PC-9 (cell line): ENCODE measurements around the gene LRIG1.

Experiments used
- EZH2 ChIP-seq: fragments of 200-600 bp; sonication (generic); IDR thresholded peaks from 2 replicates; pipeline ENCODE4 v1.8.0; 2017; ENCODE audit warnings: antibody characterized with exemption, low read depth
- TF ChIP-seq, protein P1 (sequence below): fragments of 200-600 bp; sonication (generic); conservative IDR thresholded peaks from 2 replicates; pipeline ENCODE4 v1.6.1; 2017; ENCODE audit warnings: mixed run types, antibody characterized with exemption, mild to moderate bottlenecking, moderate library complexity

DNA sequence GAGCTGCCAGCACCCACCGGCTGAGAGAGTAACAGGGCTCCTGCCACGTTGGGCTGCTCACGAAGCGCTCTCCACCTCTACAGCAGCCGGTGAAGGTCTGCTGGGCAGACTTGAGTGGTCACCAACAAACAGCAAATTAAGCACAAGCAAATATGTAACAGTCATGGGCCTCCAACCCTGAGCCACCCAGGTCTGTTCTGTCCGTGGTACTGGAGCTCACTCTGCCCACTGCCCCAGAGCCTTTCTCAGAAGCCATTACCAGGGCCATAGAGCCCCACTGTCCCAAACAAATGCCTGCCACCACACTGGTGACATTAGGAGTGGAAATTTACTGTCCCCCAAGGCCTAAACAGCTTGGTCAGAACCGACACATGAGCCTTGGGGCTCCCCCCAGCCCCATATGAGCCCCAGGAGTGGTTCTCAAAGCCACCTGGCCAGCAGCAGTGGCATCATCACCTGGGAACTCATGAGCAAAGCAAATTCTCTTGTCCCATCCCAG is 56.6 kb downstream of the LRIG1 start:
- no peak for TF ChIP-seq EZH2
- TF ChIP-seq, protein P1, sequence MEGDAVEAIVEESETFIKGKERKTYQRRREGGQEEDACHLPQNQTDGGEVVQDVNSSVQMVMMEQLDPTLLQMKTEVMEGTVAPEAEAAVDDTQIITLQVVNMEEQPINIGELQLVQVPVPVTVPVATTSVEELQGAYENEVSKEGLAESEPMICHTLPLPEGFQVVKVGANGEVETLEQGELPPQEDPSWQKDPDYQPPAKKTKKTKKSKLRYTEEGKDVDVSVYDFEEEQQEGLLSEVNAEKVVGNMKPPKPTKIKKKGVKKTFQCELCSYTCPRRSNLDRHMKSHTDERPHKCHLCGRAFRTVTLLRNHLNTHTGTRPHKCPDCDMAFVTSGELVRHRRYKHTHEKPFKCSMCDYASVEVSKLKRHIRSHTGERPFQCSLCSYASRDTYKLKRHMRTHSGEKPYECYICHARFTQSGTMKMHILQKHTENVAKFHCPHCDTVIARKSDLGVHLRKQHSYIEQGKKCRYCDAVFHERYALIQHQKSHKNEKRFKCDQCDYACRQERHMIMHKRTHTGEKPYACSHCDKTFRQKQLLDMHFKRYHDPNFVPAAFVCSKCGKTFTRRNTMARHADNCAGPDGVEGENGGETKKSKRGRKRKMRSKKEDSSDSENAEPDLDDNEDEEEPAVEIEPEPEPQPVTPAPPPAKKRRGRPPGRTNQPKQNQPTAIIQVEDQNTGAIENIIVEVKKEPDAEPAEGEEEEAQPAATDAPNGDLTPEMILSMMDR = no peak
